WTC11 (cell line): ENCODE measurements around the gene USP20. TPM values are rescaled to one million over a fixed set of nuclear protein-coding genes. Genes with fewer than 3 reads are reported as not detected.

ENCODE experiments used
- ATAC-seq: fragments of 200-7000 bp; cut with Tn5 transposase; 2 replicates; pipeline ENCODE4 v1.10.0; 2021; ENCODE audit warnings: mild to moderate bottlenecking, moderate library complexity
- CTCF ChIA-PET: fragments of 300-600 bp; sonication (Branson Sonifier 250); formaldehyde crosslinking; loops from one replicate; lab custom pipeline; 2021; ENCODE audit warnings: antibody characterized with exemption; lab: Charles Lee
- POLR2A ChIA-PET: fragments of 350-600 bp; sonication (Branson Sonifier 250); formaldehyde crosslinking; loops from one replicate; lab custom pipeline; 2021; ENCODE audit warnings: antibody characterized with exemption; lab: Charles Lee
- DNase-seq: peaks from one replicate; pipeline ENCODE4 v3.0.0; 2021; ENCODE audit warnings: low spot score
- H3K27ac Mint-ChIP-seq: 2 replicates; pipeline ENCODE4 v1.8.0; 2021; ENCODE audit warnings: mixed read lengths
- H3K27me3 Mint-ChIP-seq: 2 replicates; pipeline ENCODE4 v1.8.0; 2021; ENCODE audit warnings: low read depth, mild to moderate bottlenecking, moderate library complexity, mixed read lengths
- H3K36me3 Mint-ChIP-seq: 2 replicates; pipeline ENCODE4 v1.8.0; 2021; ENCODE audit warnings: mixed read lengths
- H3K4me1 Mint-ChIP-seq: 2 replicates; pipeline ENCODE4 v1.8.0; 2022; ENCODE audit warnings: mixed read lengths
- H3K4me3 Mint-ChIP-seq: 2 replicates; pipeline ENCODE4 v1.8.0; 2021; ENCODE audit warnings: mild to moderate bottlenecking, moderate library complexity, mixed read lengths
- H3K9me3 Mint-ChIP-seq: 2 replicates; pipeline ENCODE4 v1.8.0; 2021; ENCODE audit warnings: mixed read lengths
- FOXP1 ChIP-seq: sonication (generic); formaldehyde crosslinking; IDR thresholded peaks from 2 replicates; pipeline ENCODE4 v1.8.0; 2022; ENCODE audit warnings: missing genetic modification reagents, mild to moderate bottlenecking, moderate library complexity, borderline replicate concordance
- JAZF1 ChIP-seq: fragments of 250-450 bp; sonication (Bioruptor Pico); IDR thresholded peaks from 2 replicates; pipeline ENCODE4 v1.9.0; 2021; ENCODE audit warnings: moderate library complexity, mild to moderate bottlenecking, inconsistent platforms
- MXD4 ChIP-seq: fragments of 250-450 bp; sonication (Bioruptor Pico); IDR thresholded peaks from 2 replicates; pipeline ENCODE4 v1.8.0; 2021; ENCODE audit warnings: mild to moderate bottlenecking, moderate library complexity, borderline replicate concordance
- MYBL2 ChIP-seq: sonication (generic); formaldehyde crosslinking; IDR thresholded peaks from 2 replicates; pipeline ENCODE4 v1.8.1; 2023; ENCODE audit warnings: mild to moderate bottlenecking, moderate library complexity, missing genetic modification reagents
- PRRX2 ChIP-seq: fragments of 250-450 bp; sonication (Bioruptor Pico); IDR thresholded peaks from 2 replicates; pipeline ENCODE4 v1.8.0; 2021; ENCODE audit warnings: mild to moderate bottlenecking
- TEAD1 ChIP-seq: sonication (generic); formaldehyde crosslinking; IDR thresholded peaks from 2 replicates; pipeline ENCODE4 v1.8.0; 2022; ENCODE audit warnings: mild to moderate bottlenecking, missing genetic modification reagents
- TP53 ChIP-seq: sonication (generic); formaldehyde crosslinking; IDR thresholded peaks from 2 replicates; pipeline ENCODE4 v1.8.1; 2023; ENCODE audit warnings: mild to moderate bottlenecking, missing genetic modification reagents
- USF2 ChIP-seq: sonication (generic); formaldehyde crosslinking; IDR thresholded peaks from 2 replicates; pipeline ENCODE4 v1.8.1; 2023; ENCODE audit warnings: mild to moderate bottlenecking, missing genetic modification reagents, moderate library complexity
- ZNF232 ChIP-seq: sonication (generic); formaldehyde crosslinking; IDR thresholded peaks from 2 replicates; pipeline ENCODE4 v1.8.0; 2022; ENCODE audit warnings: mild to moderate bottlenecking, missing genetic modification reagents
- ZNF317 ChIP-seq: sonication (generic); formaldehyde crosslinking; IDR thresholded peaks from 2 replicates; pipeline ENCODE4 v1.8.1; 2023; ENCODE audit warnings: low read depth, mild to moderate bottlenecking, moderate library complexity, missing genetic modification reagents, borderline replicate concordance
- ZNF416 ChIP-seq: fragments of 250-450 bp; sonication (Bioruptor Pico); IDR thresholded peaks from 2 replicates; pipeline ENCODE4 v1.9.0; 2021; ENCODE audit warnings: mild to moderate bottlenecking, inconsistent platforms
- ZNF671 ChIP-seq: fragments of 250-450 bp; sonication (Bioruptor Pico); IDR thresholded peaks from 2 replicates; pipeline ENCODE4 v1.8.0; 2021; ENCODE audit warnings: mild to moderate bottlenecking
- total RNA-seq: library from RNA; stranded (reverse); gene quantifications from 3 replicates; pipeline ENCODE4 v1.2.3, GENCODE V29; 2021
- TF ChIP-seq, protein P1 (sequence below): fragments of 250-450 bp; sonication (Bioruptor Pico); IDR thresholded peaks from 2 replicates; pipeline ENCODE4 v1.9.0; 2021; ENCODE audit warnings: mild to moderate bottlenecking
- TF ChIP-seq, protein P2 (sequence below): sonication (generic); formaldehyde crosslinking; IDR thresholded peaks from 2 replicates; pipeline ENCODE4 v1.8.0; 2023; ENCODE audit warnings: missing genetic modification reagents, mild to moderate bottlenecking, borderline replicate concordance
- TF ChIP-seq, protein P3 (sequence below): sonication (generic); formaldehyde crosslinking; conservative IDR thresholded peaks from 2 replicates; pipeline ENCODE4 v1.8.1; 2022; ENCODE audit warnings: mild to moderate bottlenecking, missing genetic modification reagents

Gene USP20
- total RNA-seq, 1 experiment from 2014 or later = 29.3 TPM

DNA sequence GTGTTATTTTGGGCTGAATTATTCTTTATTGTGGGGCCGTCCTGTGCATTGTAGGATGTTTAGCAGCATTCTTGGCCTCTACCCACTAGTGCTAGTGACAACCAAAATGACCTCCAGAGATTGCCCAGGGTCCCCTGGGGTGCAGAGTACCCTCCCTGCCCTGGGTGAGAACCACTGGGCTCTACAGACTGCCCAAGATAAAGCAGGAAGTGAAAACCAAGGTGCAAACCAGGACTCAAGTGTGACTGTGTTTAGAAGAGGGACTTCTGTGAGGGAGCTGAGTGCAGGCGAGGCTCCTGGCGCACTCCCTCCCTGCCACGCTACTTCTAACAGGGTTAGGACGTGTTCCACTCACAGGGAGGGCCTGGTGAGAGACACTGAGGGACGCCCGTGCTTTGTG lies 41.6 kb downstream of the USP20 start (continued):
- TF ChIP-seq, protein P1, sequence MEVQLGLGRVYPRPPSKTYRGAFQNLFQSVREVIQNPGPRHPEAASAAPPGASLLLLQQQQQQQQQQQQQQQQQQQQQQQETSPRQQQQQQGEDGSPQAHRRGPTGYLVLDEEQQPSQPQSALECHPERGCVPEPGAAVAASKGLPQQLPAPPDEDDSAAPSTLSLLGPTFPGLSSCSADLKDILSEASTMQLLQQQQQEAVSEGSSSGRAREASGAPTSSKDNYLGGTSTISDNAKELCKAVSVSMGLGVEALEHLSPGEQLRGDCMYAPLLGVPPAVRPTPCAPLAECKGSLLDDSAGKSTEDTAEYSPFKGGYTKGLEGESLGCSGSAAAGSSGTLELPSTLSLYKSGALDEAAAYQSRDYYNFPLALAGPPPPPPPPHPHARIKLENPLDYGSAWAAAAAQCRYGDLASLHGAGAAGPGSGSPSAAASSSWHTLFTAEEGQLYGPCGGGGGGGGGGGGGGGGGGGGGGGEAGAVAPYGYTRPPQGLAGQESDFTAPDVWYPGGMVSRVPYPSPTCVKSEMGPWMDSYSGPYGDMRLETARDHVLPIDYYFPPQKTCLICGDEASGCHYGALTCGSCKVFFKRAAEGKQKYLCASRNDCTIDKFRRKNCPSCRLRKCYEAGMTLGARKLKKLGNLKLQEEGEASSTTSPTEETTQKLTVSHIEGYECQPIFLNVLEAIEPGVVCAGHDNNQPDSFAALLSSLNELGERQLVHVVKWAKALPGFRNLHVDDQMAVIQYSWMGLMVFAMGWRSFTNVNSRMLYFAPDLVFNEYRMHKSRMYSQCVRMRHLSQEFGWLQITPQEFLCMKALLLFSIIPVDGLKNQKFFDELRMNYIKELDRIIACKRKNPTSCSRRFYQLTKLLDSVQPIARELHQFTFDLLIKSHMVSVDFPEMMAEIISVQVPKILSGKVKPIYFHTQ (CRISPR knock-in tag) = no peak
- TF ChIP-seq, protein P2, sequence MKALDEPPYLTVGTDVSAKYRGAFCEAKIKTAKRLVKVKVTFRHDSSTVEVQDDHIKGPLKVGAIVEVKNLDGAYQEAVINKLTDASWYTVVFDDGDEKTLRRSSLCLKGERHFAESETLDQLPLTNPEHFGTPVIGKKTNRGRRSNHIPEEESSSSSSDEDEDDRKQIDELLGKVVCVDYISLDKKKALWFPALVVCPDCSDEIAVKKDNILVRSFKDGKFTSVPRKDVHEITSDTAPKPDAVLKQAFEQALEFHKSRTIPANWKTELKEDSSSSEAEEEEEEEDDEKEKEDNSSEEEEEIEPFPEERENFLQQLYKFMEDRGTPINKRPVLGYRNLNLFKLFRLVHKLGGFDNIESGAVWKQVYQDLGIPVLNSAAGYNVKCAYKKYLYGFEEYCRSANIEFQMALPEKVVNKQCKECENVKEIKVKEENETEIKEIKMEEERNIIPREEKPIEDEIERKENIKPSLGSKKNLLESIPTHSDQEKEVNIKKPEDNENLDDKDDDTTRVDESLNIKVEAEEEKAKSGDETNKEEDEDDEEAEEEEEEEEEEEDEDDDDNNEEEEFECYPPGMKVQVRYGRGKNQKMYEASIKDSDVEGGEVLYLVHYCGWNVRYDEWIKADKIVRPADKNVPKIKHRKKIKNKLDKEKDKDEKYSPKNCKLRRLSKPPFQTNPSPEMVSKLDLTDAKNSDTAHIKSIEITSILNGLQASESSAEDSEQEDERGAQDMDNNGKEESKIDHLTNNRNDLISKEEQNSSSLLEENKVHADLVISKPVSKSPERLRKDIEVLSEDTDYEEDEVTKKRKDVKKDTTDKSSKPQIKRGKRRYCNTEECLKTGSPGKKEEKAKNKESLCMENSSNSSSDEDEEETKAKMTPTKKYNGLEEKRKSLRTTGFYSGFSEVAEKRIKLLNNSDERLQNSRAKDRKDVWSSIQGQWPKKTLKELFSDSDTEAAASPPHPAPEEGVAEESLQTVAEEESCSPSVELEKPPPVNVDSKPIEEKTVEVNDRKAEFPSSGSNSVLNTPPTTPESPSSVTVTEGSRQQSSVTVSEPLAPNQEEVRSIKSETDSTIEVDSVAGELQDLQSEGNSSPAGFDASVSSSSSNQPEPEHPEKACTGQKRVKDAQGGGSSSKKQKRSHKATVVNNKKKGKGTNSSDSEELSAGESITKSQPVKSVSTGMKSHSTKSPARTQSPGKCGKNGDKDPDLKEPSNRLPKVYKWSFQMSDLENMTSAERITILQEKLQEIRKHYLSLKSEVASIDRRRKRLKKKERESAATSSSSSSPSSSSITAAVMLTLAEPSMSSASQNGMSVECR (CRISPR knock-in tag) = no peak
- TF ChIP-seq, all 79 proteins: peak for 0

- no peaks in the 10 kb centered on the region for H3K27me3 Mint-ChIP-seq
- H3K4me1 Mint-ChIP-seq = no peaks in the 10 kb centered on the region; the same call in 1 of the 2 replicates
- peaks cover 2% of the 10 kb centered on the region; the same call in 1 of the 2 replicates for H3K36me3 Mint-ChIP-seq
- no peak for ATAC-seq
- H3K9me3 Mint-ChIP-seq = no peaks in the 10 kb centered on the region
- no peak overlapping the region; the same call in 1 of the 2 replicates for H3K27ac Mint-ChIP-seq
- H3K4me3 Mint-ChIP-seq = no peak overlapping the region
- no peak for TF ChIP-seq ZNF671 (CRISPR knock-in tag)
- TF ChIP-seq USF2 = no peak
- no peak for TF ChIP-seq ZNF317 (CRISPR knock-in tag)
- no peak for TF ChIP-seq MXD4 (CRISPR knock-in tag)
- TF ChIP-seq TP53 (CRISPR knock-in tag) = no peak
- no peak for TF ChIP-seq ZNF416 (CRISPR knock-in tag)
- ChIA-PET CTCF (no interaction called here), POLR2A (interaction anchor here (0.6 kb wide), 1 partner anchor 384 kb away, joined by 3 read pairs; no protein-coding TSS in a partner anchor)
- DNase-seq = no peak
Observed at GRCh38 chr9:129878291-129878690, 43.0 kb downstream of the USP20 start.

GRCh38 chr9:129879103-129879699 lies 43.9 kb downstream of the USP20 start:
- ChIA-PET POLR2A (interaction anchor here (0.5 kb wide), 1 partner anchor 160 kb away, joined by 5 read pairs; no protein-coding TSS in a partner anchor), CTCF (no interaction called here)
- TF ChIP-seq, protein P3, sequence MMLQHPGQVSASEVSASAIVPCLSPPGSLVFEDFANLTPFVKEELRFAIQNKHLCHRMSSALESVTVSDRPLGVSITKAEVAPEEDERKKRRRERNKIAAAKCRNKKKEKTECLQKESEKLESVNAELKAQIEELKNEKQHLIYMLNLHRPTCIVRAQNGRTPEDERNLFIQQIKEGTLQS (CRISPR knock-in tag) = no peak
- TF ChIP-seq PRRX2 (CRISPR knock-in tag) = no peak
- TF ChIP-seq USF2 = no peak
- TF ChIP-seq MYBL2 = no peak
- TF ChIP-seq FOXP1 = no peak
- TF ChIP-seq JAZF1 = no peak
- no peak for TF ChIP-seq ZNF232
- no peak for TF ChIP-seq TEAD1 (CRISPR knock-in tag)
- no peak for TF ChIP-seq ZNF416 (CRISPR knock-in tag)
- Mint-ChIP-seq H3K9me3 (no peaks in the 10 kb centered on the region), H3K36me3 (no peaks in the 10 kb centered on the region; the same call in 1 of the 2 replicates), H3K27ac (no peak overlapping the region), H3K27me3 (no peaks in the 10 kb centered on the region), H3K4me3 (no peak overlapping the region), H3K4me1 (peaks cover 3% of the 10 kb centered on the region)
- no peak for ATAC-seq
- no peak for DNase-seq
